ENCODE measurements around the gene JCAD. TPM values are rescaled to one million over a fixed set of nuclear protein-coding genes. Genes with fewer than 3 reads are reported as not detected.

The JCAD gene
- total and polyA plus RNA-seq, 11 donors: 10.4 to 51.7 (median 21.8) TPM

- no peak for DNase-seq
Measured at GRCh38 chr10:30070001-30070685, 10.8 kb upstream of the JCAD start.

GRCh38 chr10:30068492-30069223, 9.3 kb upstream of the JCAD start:
- Histone ChIP-seq H3K4me1 (peaks cover 0 to 19% (median 0%) of the 10 kb centered on the region in 12 donors), H3K4me3 (no peak overlapping the region), H3K27me3 (peaks cover 0 to 5% (median 0%) of the 10 kb centered on the region in 9 donors), H3K9me3 (no peaks in the 10 kb centered on the region), H3K36me3 (no peaks in the 10 kb centered on the region), H3K27ac (no peak overlapping the region)
- TF ChIP-seq CTCF (IDR thresholded peaks at IDR 0.05) (no peak), POLR2A (IDR thresholded peaks at IDR 0.05) (no peak)
- ATAC-seq: peak in 3 of 4 donors; percentile 49 to 65 (median 64)
- intact Hi-C loops (cut with DNase I): no loop called here
- no peak for DNase-seq
- WGBS, 4 donors: 89 to 97% (median 93%) methylated on average over 4 of the region's 4 CpGs

More at GRCh38 chr10:30070001-30070685, 10.8 kb upstream of the JCAD start:
- H3K4me3 ChIP-seq: no peak overlapping the region
- TF ChIP-seq POLR2A (IDR thresholded peaks at IDR 0.05): no peak
- TF ChIP-seq CTCF (IDR thresholded peaks at IDR 0.05): no peak
- peak in 2 of 4 donors; percentile 65 to 82 for ATAC-seq
- peak overlapping the region in 1 of 12 donors; percentile 9 for H3K27ac ChIP-seq
- WGBS, 4 donors: 48 to 55% (median 50%) methylated on average over 11 of the region's 11 CpGs
- no peaks in the 10 kb centered on the region for H3K27me3 ChIP-seq
- H3K4me1 ChIP-seq: peaks cover 0 to 19% (median 0%) of the 10 kb centered on the region in 12 donors
- H3K36me3 ChIP-seq: no peaks in the 10 kb centered on the region
- intact Hi-C loops (cut with DNase I): no loop called here
- H3K9me3 ChIP-seq: no peaks in the 10 kb centered on the region

DNA sequence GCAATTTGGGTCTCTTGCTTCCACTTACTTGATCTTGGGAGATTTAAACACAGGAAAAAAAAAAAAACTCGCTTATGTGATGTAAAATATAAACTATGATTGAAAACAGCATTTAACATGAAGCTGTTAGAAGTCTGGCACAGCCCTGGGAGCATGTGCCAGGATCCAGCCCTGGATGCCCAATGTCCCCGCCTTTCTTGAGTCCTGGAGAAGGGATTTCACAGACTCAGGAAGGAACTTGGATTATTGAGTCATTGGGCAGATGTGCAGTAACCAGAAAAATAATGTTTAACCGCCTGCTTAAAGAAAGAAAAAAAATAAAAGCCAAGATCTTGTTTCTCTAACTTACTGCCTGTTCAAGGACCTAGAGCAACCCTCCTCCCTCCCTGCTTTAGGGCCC, 3.7 kb upstream of the JCAD start:
- Histone ChIP-seq H3K4me3 (no peak overlapping the region), H3K27ac (peak overlapping the region in 3 of 12 donors; percentile 17 to 53 (median 45)), H3K4me1 (peaks cover 0 to 34% (median 12%) of the 10 kb centered on the region in 12 donors), H3K27me3 (peaks cover 0 to 39% (median 0%) of the 10 kb centered on the region in 9 donors), H3K36me3 (no peaks in the 10 kb centered on the region), H3K9me3 (no peaks in the 10 kb centered on the region)
- TF ChIP-seq POLR2A (IDR thresholded peaks at IDR 0.05): no peak
- TF ChIP-seq CTCF (IDR thresholded peaks at IDR 0.05): no peak
- intact Hi-C loops (cut with DNase I): loop anchor here in 1 of 10 donors (5.0 kb wide), 1 partner anchor 124 kb away; no protein-coding TSS in a partner anchor
- WGBS, 4 donors: 58 to 70% (median 68%) methylated on average over 3 of the region's 3 CpGs
- ATAC-seq (peak in 1 of 4 donors; percentile 63), DNase-seq (no peak)

- no peak overlapping the region for H3K4me3 ChIP-seq
- H3K36me3 ChIP-seq: no peaks in the 10 kb centered on the region
- H3K27me3 ChIP-seq: peaks cover 0 to 39% (median 0%) of the 10 kb centered on the region in 9 donors
- no peak for ATAC-seq
- TF ChIP-seq POLR2A (IDR thresholded peaks at IDR 0.05): no peak
- TF ChIP-seq CTCF (IDR thresholded peaks at IDR 0.05): no peak
- peaks cover 0 to 34% (median 12%) of the 10 kb centered on the region in 12 donors for H3K4me1 ChIP-seq
- peak overlapping the region in 1 of 12 donors; percentile 42 for H3K27ac ChIP-seq
- intact Hi-C loops (cut with DNase I): loop anchor here in 1 of 10 donors (5.0 kb wide), 1 partner anchor 125 kb away; no protein-coding TSS in a partner anchor
- DNase-seq: no peak
- 63 to 81% (median 76%) methylated on average over 8 of the region's 8 CpGs for WGBS, 4 donors
- H3K9me3 ChIP-seq: no peaks in the 10 kb centered on the region
Measured at GRCh38 chr10:30062582-30062981, 3.2 kb upstream of the JCAD start.
